IMR-90 (cell line): ENCODE results near the gene ITGB1BP1.

Experiments used
- CEBPB ChIP-seq: IDR thresholded peaks from 2 replicates; pipeline ENCODE4 v1.6.1; 2012; ENCODE audit warnings: low read depth, low read length, improper control_type of control experiment
- CHD1 ChIP-seq: IDR thresholded peaks from 2 replicates; pipeline ENCODE4 v1.6.1; 2012; ENCODE audit warnings: low read depth, low read length, improper control_type of control experiment
- FOS ChIP-seq: fragments of 150-350 bp; IDR thresholded peaks from 2 replicates; pipeline ENCODE4 v1.6.1; 2016; ENCODE audit warnings: low read depth, low read length
- MXI1 ChIP-seq: IDR thresholded peaks from 2 replicates; pipeline ENCODE4 v1.6.1; 2012; ENCODE audit warnings: low read depth, mild to moderate bottlenecking, low read length, moderate library complexity, borderline replicate concordance
- POLR2A ChIP-seq: IDR thresholded peaks from 2 replicates; pipeline ENCODE4 v1.6.1; 2012; ENCODE audit warnings: mild to moderate bottlenecking, low read depth, low read length
- RCOR1 ChIP-seq: IDR thresholded peaks from 2 replicates; pipeline ENCODE4 v1.6.1; 2012; ENCODE audit warnings: mild to moderate bottlenecking, low read length, improper control_type of control experiment; ENCODE audit not compliant: insufficient replicate concordance
- SMC3 ChIP-seq: fragments of 150-350 bp; IDR thresholded peaks from 2 replicates; pipeline ENCODE4 v1.6.1; 2016; ENCODE audit warnings: low read depth, mild to moderate bottlenecking, antibody characterized with exemption, low read length, moderate library complexity
- TF ChIP-seq, protein P1 (sequence below): conservative IDR thresholded peaks from 2 replicates; pipeline ENCODE4 v1.5.1; 2012; ENCODE audit warnings: mild to moderate bottlenecking, low read depth, low read length, improper control_type of control experiment
- TF ChIP-seq, protein P2 (sequence below): fragments of 150-350 bp; IDR thresholded peaks from 2 replicates; pipeline ENCODE4 v1.6.1; 2017; ENCODE audit warnings: mild to moderate bottlenecking, antibody characterized with exemption, low read length, low read depth
- TF ChIP-seq, protein P3 (sequence below): fragments of 150-350 bp; IDR thresholded peaks from 2 replicates; pipeline ENCODE4 v1.6.1; 2016; ENCODE audit warnings: low read depth, mild to moderate bottlenecking, low read length, moderate library complexity, borderline replicate concordance

DNA sequence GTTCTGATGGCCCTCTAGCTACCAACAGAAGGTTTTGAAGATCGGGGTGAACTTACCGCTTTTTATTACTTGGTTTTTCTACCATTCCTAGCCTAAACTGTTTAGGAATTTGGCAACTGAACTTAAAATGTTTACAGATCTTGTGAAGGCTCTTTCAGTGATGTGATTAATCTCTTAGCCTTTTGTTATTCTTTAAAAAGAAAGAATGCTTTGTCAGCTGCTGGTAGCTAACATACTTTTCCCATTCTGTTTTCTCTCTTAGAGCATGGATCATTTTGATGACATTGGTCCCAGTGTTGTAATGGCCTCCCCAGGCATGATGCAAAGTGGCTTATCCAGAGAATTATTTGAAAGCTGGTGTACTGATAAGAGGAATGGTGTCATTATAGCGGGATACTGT lies 18.2 kb upstream of the ITGB1BP1 start:
- TF ChIP-seq, protein P1, sequence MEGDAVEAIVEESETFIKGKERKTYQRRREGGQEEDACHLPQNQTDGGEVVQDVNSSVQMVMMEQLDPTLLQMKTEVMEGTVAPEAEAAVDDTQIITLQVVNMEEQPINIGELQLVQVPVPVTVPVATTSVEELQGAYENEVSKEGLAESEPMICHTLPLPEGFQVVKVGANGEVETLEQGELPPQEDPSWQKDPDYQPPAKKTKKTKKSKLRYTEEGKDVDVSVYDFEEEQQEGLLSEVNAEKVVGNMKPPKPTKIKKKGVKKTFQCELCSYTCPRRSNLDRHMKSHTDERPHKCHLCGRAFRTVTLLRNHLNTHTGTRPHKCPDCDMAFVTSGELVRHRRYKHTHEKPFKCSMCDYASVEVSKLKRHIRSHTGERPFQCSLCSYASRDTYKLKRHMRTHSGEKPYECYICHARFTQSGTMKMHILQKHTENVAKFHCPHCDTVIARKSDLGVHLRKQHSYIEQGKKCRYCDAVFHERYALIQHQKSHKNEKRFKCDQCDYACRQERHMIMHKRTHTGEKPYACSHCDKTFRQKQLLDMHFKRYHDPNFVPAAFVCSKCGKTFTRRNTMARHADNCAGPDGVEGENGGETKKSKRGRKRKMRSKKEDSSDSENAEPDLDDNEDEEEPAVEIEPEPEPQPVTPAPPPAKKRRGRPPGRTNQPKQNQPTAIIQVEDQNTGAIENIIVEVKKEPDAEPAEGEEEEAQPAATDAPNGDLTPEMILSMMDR = no peak
- TF ChIP-seq POLR2A (no peak), FOS (no peak), CEBPB (no peak), SMC3 (no peak), RCOR1 (no peak), MXI1 (no peak), CHD1 (no peak)
- TF ChIP-seq, protein P2, sequence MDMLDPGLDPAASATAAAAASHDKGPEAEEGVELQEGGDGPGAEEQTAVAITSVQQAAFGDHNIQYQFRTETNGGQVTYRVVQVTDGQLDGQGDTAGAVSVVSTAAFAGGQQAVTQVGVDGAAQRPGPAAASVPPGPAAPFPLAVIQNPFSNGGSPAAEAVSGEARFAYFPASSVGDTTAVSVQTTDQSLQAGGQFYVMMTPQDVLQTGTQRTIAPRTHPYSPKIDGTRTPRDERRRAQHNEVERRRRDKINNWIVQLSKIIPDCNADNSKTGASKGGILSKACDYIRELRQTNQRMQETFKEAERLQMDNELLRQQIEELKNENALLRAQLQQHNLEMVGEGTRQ = no peak
- TF ChIP-seq, protein P3, sequence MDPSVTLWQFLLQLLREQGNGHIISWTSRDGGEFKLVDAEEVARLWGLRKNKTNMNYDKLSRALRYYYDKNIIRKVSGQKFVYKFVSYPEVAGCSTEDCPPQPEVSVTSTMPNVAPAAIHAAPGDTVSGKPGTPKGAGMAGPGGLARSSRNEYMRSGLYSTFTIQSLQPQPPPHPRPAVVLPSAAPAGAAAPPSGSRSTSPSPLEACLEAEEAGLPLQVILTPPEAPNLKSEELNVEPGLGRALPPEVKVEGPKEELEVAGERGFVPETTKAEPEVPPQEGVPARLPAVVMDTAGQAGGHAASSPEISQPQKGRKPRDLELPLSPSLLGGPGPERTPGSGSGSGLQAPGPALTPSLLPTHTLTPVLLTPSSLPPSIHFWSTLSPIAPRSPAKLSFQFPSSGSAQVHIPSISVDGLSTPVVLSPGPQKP = no peak
